HT-29 (cell line): ENCODE results near the gene RAB32. TPM values are rescaled to one million over a fixed set of nuclear protein-coding genes. Genes with fewer than 3 reads are reported as not detected.

Experiments
- DNase-seq: peaks from one replicate; pipeline ENCODE4 v3.0.0-alpha.2; 2015; ENCODE audit warnings: low spot score
- total RNA-seq: library from RNA; depleted of rRNA; stranded (reverse); fragments of >200 nt; shearing (Covaris generic); gene quantifications from 2 replicates; pipeline ENCODE4 v1.2.3, GENCODE V29; 2014; rRNA removed

RAB32 gene
- total RNA-seq, 1 experiment from 2014 or later: 5.8 TPM

DNA sequence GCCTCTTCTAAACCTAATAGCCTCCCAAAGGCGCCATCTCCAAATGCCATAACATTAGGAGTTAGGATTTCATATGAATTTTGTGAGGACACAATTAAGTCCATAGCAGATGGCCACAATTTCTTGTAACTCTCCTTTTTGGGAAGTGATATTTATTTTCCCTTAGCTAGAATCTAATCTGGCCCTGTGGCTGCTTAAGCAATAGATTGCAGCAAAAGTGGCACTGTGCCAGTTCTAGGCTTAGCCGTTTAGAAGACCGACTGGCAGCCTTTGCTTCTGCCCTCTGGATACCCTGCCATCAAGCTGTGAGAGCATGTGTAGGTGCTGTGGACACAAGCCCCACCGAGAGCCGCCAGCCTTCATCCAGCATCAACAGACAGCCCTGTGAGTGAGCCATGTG lies 39.2 kb downstream of the RAB32 start:
- DNase-seq: no peak

DNA sequence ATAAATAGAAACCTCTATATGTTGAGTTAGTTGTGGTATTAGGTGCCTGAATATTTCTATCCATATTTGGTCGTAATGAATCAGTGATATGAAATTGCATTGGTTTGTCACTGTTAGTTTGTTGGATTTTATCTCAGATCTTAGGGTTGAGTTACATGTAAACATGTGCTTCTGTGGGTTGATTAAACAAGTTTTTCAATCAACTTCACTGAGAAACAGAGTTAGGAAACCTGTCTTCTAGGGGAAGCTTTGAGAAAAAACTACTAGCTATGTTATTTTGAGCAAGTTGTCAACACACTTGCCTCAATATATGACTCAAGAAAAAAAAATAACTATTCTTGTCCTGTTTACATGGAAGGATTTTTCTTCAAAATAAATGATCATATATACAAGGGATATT lies 40.3 kb downstream of the RAB32 start:
- no peak for DNase-seq

DNA sequence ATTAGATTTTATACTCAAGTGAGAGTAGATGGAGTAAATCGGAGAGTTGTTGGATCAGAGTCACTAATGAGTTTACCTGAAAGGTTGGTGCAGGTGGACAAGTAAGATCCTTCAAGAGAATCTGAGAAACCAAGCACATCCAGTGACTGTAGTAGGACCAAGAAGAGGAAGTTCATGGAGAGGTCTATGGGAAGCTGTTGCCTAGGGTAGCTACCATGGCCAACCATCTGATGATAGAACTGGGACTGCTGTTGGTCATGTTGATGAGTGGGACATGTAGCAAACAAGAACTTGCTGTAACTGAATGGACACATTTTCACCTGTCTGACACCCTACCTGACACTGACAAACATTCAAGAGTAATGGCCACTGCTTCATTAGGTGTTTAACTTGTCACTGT lies 43.8 kb downstream of the RAB32 start:
- no peak for DNase-seq

DNA sequence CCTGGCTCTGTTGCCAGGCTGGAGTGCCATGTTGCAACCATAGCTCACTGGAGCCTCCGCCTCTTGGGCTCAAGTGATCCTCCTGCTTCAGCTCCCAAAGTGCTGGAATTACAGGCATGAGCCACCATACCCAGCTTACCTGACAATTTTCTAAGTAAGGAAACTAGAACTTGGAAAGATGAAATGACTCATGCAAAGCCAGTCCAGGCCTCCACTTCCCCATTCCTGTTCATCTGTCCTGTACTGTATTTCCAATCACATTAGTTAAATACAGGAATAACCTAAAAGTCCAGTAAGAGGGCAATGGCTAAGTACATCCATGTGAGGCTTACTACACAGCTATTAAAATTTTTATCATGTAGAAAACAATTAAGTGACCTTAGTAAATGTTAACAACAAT lies 46.9 kb downstream of the RAB32 start:
- DNase-seq: no peak

DNA sequence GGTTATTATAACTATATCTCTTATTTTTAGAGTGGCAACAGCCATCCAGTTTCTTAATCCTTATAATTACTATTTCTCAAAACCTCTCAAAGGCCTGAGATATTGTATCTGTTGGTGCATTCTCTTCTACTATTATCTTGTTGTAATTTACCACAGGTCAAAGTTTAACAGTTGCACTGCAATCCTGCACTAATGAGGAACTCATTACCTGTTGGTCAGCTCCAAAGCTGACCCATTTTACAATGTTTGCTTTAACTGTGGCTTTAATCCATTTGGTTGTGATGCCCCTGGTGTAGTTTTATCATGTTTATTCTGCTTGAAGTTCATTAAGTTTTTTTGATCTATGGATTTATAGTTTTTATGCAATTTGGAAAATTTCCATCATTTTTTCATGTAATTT lies 48.8 kb downstream of the RAB32 start:
- no peak for DNase-seq

DNA sequence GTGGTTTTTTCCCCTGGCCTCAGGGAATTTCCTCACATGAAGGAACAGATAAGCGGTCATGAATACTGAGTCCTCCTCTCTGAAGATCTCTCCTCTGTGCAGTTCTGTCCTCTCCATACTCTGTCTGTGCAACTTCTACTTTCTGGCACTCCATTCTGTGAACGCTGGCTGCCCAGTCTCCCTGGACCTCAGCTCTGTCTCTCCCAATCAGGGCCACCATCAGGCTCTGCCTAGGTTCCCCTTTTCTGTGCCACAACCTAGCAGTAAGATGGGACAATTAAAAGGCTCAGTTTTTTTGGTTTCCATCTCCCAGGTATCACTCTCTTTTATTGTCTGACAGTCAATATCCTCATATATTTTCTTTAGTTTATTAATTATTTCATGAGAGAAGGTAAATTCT lies 50.4 kb downstream of the RAB32 start:
- DNase-seq: no peak

DNA sequence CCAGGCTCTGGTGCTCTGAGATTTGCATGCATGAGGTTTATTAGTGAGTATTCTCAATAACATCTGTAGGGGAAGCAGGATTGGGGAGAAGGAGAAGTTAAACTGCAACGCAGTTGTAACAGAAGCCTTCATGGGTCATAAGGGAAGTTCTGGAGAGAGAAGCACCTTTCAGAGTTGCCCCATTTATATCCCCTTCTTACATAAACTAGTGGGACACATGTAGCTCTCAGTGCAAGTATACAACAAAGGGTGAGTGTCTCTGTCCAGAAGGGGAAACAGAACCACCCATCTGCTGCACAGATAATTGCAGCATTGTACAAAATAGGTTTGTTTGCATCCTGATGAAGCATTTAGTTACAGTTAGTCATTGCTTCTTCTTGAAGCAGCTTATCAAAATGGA lies 50.9 kb downstream of the RAB32 start:
- DNase-seq: no peak

DNA sequence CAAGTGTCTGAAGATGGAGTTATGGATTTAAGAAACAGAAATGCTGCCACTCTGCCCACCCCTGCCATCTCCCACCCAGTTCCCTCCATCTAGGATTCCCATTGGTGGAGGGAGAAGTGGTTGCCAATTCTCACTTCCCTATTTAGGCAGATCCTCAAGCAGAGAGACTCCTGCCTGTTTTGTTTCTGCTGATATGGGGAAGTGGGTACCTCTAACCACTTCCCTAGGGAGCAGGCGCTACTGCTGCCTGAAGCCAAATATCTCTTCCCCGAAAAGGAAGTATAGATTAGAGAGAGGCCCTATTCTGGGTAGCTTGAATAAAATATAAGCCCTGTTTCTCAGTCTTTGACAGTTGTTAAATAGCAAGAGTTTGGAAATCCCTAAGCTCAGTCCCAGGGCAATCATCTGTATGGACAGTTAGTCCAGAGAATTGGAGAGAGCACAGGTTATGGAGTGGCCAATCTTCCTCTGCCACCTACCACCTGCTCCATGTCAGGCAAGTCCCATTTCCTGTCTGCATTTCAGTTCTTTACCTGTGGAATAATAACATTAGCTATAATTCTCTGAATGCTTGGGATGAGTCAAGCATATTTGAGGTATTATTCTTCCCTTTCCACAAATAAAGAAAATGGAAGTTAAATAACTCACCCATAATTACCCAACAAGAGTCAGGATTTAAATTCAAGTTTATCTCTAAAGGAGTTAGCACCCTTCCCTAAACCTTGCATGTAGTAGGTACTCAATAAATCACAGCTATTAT lies 52.5 kb downstream of the RAB32 start:
- DNase-seq: no peak

DNA sequence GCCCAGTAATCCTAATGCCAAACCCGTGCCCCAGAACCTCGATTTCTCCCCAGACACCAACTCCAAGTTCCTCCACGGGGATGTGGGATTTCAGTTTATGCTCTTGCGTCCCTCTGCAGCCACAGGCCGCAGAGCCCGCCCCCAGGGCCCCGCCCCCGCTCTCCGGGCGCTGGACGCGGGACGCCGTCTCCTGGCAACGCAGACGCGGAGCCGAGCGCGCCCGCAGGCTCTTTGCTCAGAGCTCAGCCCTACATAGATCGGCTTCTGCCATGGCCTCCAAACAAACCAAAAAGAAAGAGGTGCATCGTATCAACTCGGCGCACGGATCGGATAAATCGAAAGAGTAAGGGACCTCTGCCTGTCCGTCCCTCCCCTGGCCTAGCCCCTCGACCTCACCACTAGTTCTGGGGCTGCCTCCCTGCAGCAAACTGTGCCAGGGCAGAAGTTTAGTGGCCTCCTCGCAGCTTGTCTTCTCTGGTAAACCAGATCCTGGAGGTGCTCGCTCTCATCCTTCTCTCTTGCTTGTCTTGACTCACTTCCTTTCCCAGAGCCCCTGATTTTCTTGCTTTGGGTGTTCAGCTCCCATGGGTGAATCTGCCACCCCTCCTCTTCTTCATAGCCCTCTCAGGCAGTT lies 55.3 kb downstream of the RAB32 start, which contains the start of gene ADGB:
Gene ADGB, plus strand, starts transcription at position 201 of the 634 bp plus-strand sequence. Its CDS starts 69 bp downstream, at position 270.
- peak; percentile 25 for DNase-seq

DNA sequence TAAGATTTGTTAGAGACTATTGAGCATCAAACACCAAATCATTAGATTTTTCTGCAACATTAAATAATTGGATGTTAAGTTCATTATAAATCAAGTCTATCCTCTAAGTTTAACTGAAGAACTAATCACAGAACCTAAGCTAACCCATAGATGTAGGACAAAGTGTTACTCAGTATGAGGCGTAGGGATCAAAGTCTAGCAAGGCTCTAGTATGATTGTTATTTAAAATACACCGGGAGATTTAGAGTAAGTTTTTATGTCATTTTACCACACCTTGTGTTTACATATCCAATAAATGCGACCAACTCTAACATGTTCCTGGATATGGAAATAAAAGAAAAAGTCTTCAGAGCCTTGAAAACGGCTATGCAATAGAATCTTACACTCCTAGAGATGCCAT lies 57.7 kb downstream of the RAB32 start:
- no peak for DNase-seq

DNA sequence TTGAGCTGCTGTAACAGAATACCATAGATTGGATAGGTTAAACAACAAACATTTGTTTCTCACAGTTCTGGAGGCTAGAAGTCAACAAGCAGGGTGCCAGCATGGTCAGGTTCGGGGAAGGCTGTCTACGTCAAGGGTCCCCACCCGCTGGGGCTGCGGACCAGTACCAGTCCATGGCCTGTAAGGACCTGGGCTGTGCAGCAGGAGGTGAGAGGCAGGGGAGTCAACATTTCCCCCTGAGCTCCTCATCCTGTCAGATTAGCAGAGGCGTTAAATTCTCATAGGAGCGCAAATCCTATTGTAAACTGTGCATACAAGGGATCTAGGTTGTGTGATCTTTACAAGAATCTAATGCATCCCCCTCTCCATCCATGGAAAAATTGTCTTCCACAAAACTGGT lies 58.9 kb downstream of the RAB32 start:
- DNase-seq: no peak

Other genes starting within 250 kb of the RAB32 start
- gene ADGB, start 55.1 kb downstream of the RAB32 start, total RNA-seq: not detected in 2 replicates